GM19467 (cell line): ENCODE measurements around the gene KIF4A.
A peak's percentile ranks its signal among the peaks of the same experiment; 100 is the strongest.

Experiments used
- ATAC-seq: cut with Tn5 transposase; IDR thresholded peaks from one replicate; pipeline ENCODE4 v1.9.1; 2021; ENCODE audit warnings: mild to moderate bottlenecking, moderate library complexity; ENCODE audit not compliant: unreplicated experiment

Gene KIF4A

GRCh38 chrX:70437011-70437410 lies 147.1 kb downstream of the KIF4A start:
- no peak for ATAC-seq

GRCh38 chrX:70437921-70438665 lies 148.2 kb downstream of the KIF4A start:
- ATAC-seq: no peak

- no peak for ATAC-seq
These were observed 149.1 kb downstream of the KIF4A start for GRCh38 chrX:70439016-70439415.

GRCh38 chrX:70442224-70442623 lies 152.3 kb downstream of the KIF4A start:
- ATAC-seq: no peak

GRCh38 chrX:70444326-70444945 lies 154.5 kb downstream of the KIF4A start, which contains the start of gene DLG3:
TSS of gene DLG3 (plus strand) at chrX:70444835. CDS start at chrX:70445202, 367 bp downstream.
- no peak for ATAC-seq

GRCh38 chrX:70444946-70445656 lies 155.2 kb downstream of the KIF4A start:
- no peak for ATAC-seq

GRCh38 chrX:70445951-70446350 lies 156.0 kb downstream of the KIF4A start:
- no peak for ATAC-seq

GRCh38 chrX:70446380-70447350 lies 156.8 kb downstream of the KIF4A start:
- no peak for ATAC-seq

GRCh38 chrX:70449457-70449966 lies 159.6 kb downstream of the KIF4A start:
- no peak for ATAC-seq

GRCh38 chrX:70452143-70452733 lies 162.3 kb downstream of the KIF4A start:
- ATAC-seq: no peak

- ATAC-seq: no peak
These were observed 163.2 kb downstream of the KIF4A start for GRCh38 chrX:70453024-70453618.

GRCh38 chrX:70454441-70455365 lies 164.8 kb downstream of the KIF4A start:
- ATAC-seq: peak; percentile 46

- ATAC-seq: no peak
These were observed 165.7 kb downstream of the KIF4A start for GRCh38 chrX:70455366-70456202.

GRCh38 chrX:70456256-70456655 lies 166.4 kb downstream of the KIF4A start:
- ATAC-seq: no peak

GRCh38 chrX:70461026-70461425 lies 171.1 kb downstream of the KIF4A start:
- ATAC-seq: no peak

- no peak for ATAC-seq
These were observed 174.1 kb downstream of the KIF4A start for GRCh38 chrX:70464051-70464450.

GRCh38 chrX:70466968-70467367 lies 177.1 kb downstream of the KIF4A start:
- ATAC-seq: no peak

GRCh38 chrX:70468709-70469108 lies 178.8 kb downstream of the KIF4A start:
- ATAC-seq: no peak
